Left lung (tissue), 10 donors: Measurements from ENCODE around the gene UBE2I. TPM values are rescaled to one million over a fixed set of nuclear protein-coding genes. Genes with fewer than 3 reads are reported as not detected.

Source experiments
- ATAC-seq: fragments of 200-7000 bp; cut with Tn5 transposase; one replicate; pipeline ENCODE4 v1.9.1; 2020; ENCODE audit warnings: moderate library complexity
- DNase-seq, 4 donors: peaks; one replicate each; pipeline ENCODE4 v3.0.0-alpha.2; 2013 to 2020
- H3K27ac ChIP-seq, 2 donors: fragments of 200-600 bp; sonication (generic) in 1 of 2; one replicate each; pipeline versions ENCODE4 v1.5.0 to v1.8.0; 2020 to 2021
- H3K27me3 ChIP-seq, 2 donors: fragments of 200-600 bp; sonication (generic) in 1 of 2; one replicate each; pipeline versions ENCODE4 v1.5.0 to v1.8.0; 2020 to 2021
- H3K36me3 ChIP-seq, 2 donors: fragments of 200-600 bp; sonication (generic) in 1 of 2; one replicate each; pipeline versions ENCODE4 v1.5.0 to v1.8.0; 2020 to 2021
- H3K4me1 ChIP-seq, 2 donors: fragments of 200-600 bp; one replicate each; pipeline ENCODE4 v1.8.0; 2021
- H3K4me3 ChIP-seq, 2 donors: fragments of 200-600 bp; sonication (generic) in 1 of 2; one replicate each; pipeline versions ENCODE4 v1.5.0 to v1.8.0; 2020 to 2021; ENCODE audit warnings: mild to moderate bottlenecking in 1 of 2
- H3K9me3 ChIP-seq, 2 donors: fragments of 200-600 bp; sonication (generic) in 1 of 2; one replicate each; pipeline versions ENCODE4 v1.5.0 to v1.8.0; 2020 to 2021
- intact Hi-C, 2 donors: fragments of 100-400 bp; cut with DNase I; formaldehyde crosslinking; loops; one replicate each; pipeline versions ENCODE4 v1.11.2 to v1.14.2; 2022
- polyA plus RNA-seq, 6 donors: library from polyadenylated mRNA; unstranded; fragments of 120-200 nt; gene quantifications; one replicate each; pipeline ENCODE4 v1.2.1, GENCODE V29; 2013; ENCODE audit not compliant: insufficient read length in 6 of 6
- total RNA-seq, 2 donors: library from RNA; stranded (reverse); fragmentation: NEBNext Ultra II Directional; extraction: Animal tissue kit (Norgen Biotek cat#: 25700); gene quantifications; one replicate each; pipeline ENCODE4 v1.2.1, GENCODE V29; 2021
- TF ChIP-seq, protein P1 (sequence below), 2 donors: fragments of 200-600 bp; sonication (generic) in 1 of 2; IDR thresholded peaks; one replicate each; pipeline versions ENCODE4 v1.5.0 to v1.8.0; 2021; ENCODE audit warnings: antibody characterized with exemption in 2 of 2
- donor health status: DM: no; HTN: yes; CAD: no.
- donor health status: DM: no; HTN: no; CAD: no.

The UBE2I gene
- total and polyA plus RNA-seq, 8 donors = 89.0 to 188 (median 142) TPM

DNA sequence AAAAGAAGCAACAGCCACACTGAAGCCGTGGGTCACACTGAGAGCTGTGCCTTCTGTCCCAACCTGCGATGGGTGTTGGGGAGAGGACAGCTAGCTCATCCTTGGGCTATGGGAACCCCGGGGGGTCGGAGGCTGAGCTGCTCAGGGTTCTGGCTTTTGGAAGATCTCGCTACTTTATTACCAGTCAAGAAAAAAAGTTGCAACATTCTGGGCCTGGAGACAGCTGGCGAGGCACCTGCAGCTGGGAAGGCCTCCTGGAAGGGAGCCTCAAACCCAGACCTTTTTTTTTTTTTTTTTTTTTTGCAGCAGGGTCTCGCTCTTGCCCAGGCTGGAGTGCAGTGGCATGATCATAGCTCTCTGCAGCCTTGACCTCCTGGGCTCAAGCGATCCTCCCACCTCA, 28.7 kb upstream of the UBE2I start:
- Histone ChIP-seq H3K4me3 (no peak overlapping the region), H3K27me3 (peaks cover 7 to 94% of the 10 kb centered on the region in 2 donors), H3K27ac (no peak overlapping the region), H3K36me3 (no peaks in the 10 kb centered on the region), H3K4me1 (no peaks in the 10 kb centered on the region), H3K9me3 (no peaks in the 10 kb centered on the region)
- ATAC-seq (no peak), DNase-seq (no peak)
- intact Hi-C loops = no loop called here
- TF ChIP-seq, protein P1, sequence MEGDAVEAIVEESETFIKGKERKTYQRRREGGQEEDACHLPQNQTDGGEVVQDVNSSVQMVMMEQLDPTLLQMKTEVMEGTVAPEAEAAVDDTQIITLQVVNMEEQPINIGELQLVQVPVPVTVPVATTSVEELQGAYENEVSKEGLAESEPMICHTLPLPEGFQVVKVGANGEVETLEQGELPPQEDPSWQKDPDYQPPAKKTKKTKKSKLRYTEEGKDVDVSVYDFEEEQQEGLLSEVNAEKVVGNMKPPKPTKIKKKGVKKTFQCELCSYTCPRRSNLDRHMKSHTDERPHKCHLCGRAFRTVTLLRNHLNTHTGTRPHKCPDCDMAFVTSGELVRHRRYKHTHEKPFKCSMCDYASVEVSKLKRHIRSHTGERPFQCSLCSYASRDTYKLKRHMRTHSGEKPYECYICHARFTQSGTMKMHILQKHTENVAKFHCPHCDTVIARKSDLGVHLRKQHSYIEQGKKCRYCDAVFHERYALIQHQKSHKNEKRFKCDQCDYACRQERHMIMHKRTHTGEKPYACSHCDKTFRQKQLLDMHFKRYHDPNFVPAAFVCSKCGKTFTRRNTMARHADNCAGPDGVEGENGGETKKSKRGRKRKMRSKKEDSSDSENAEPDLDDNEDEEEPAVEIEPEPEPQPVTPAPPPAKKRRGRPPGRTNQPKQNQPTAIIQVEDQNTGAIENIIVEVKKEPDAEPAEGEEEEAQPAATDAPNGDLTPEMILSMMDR (IDR thresholded peaks at IDR 0.05) = no peak

DNA sequence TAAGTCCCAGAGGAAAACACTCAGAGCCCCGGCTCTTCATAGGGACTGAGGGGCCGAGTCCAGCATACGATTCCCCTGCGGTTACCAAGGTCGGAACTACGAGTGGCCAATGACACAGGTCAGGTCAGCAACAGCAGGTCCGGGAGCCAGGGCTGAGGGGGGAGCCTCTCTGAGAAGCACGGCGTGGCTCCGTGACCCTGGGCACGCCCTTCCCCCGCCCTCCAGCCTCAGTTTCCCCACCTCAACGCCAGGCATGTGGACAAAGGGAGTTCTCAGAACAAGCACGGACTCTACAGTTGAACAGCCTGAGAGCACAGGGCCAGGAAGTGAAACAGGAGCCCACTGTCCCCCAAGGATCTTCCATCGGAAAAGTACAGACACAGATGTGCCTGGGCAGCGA, 27.9 kb upstream of the UBE2I start:
- TF ChIP-seq, protein P1 (IDR thresholded peaks at IDR 0.05) = no peak
- H3K4me3 ChIP-seq = no peak overlapping the region
- peaks cover 7 to 94% of the 10 kb centered on the region in 2 donors for H3K27me3 ChIP-seq
- no peak overlapping the region for H3K27ac ChIP-seq
- DNase-seq (no peak), ATAC-seq (no peak)
- no peaks in the 10 kb centered on the region for H3K4me1 ChIP-seq
- intact Hi-C loops = no loop called here
- no peaks in the 10 kb centered on the region for H3K36me3 ChIP-seq
- no peaks in the 10 kb centered on the region for H3K9me3 ChIP-seq

DNA sequence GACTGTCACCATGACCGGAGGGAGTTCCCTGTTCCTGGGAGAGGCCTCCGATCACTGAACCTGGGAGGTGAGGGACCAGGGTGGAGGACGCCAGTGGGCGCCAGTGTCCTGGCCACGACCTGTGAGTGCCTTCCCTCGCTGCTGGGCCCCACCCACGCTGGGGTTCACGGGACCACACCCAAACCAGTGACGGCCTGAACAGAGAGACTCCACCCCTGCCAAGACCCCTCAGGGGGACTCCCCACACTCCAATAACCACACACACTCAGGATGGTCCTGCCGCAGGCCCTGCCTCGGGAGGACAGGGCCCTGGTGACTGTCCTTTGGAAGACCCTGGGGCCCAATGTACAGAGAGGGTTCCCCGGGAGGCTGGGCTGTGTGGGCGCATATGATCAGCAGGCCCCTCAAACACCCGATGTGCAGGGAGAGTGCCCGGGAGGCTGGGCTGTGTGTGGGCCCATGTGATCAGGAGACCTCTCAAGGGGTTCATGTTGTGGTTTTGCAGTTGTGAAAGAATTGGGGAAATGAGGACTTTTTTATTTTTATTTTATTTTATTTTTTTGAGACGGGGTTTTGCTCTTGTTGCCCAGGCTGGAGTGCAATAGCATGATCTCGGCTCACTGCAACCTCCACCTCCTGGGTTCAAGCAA, 27.0 kb upstream of the UBE2I start:
- no peak overlapping the region for H3K27ac ChIP-seq
- no peak for DNase-seq
- no peaks in the 10 kb centered on the region for H3K4me1 ChIP-seq
- ATAC-seq = no peak
- intact Hi-C loops = no loop called here
- H3K4me3 ChIP-seq = no peak overlapping the region
- peaks cover 7 to 94% of the 10 kb centered on the region in 2 donors for H3K27me3 ChIP-seq
- H3K36me3 ChIP-seq = no peaks in the 10 kb centered on the region
- no peaks in the 10 kb centered on the region for H3K9me3 ChIP-seq
- TF ChIP-seq, protein P1 (IDR thresholded peaks at IDR 0.05) = no peak

DNA sequence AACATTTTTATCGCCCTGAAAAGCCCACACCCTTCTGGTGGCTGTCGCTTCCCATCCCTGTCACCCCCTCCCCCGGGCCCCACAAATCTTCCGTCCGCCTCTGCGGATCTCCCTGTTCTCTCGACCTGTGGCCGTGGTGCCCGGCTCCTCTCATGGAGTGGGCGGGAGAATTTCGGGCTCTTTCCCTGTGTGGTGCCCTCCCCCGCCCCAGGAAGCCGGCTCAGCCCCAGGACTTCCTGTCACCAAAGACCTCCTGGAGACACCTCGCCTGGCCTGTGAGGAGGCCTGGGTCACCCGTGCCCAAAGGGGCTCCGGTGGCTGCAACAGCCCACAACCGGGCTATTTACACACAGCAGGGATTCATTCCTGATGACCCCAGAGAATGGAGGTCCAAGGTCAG, 26.1 kb upstream of the UBE2I start:
- intact Hi-C loops = no loop called here
- ATAC-seq (no peak), DNase-seq (no peak)
- Histone ChIP-seq H3K27me3 (peaks cover 5 to 94% of the 10 kb centered on the region in 2 donors), H3K9me3 (no peaks in the 10 kb centered on the region), H3K27ac (no peak overlapping the region), H3K36me3 (no peaks in the 10 kb centered on the region), H3K4me3 (no peak overlapping the region), H3K4me1 (no peaks in the 10 kb centered on the region)
- TF ChIP-seq, protein P1 (IDR thresholded peaks at IDR 0.05) = no peak

DNA sequence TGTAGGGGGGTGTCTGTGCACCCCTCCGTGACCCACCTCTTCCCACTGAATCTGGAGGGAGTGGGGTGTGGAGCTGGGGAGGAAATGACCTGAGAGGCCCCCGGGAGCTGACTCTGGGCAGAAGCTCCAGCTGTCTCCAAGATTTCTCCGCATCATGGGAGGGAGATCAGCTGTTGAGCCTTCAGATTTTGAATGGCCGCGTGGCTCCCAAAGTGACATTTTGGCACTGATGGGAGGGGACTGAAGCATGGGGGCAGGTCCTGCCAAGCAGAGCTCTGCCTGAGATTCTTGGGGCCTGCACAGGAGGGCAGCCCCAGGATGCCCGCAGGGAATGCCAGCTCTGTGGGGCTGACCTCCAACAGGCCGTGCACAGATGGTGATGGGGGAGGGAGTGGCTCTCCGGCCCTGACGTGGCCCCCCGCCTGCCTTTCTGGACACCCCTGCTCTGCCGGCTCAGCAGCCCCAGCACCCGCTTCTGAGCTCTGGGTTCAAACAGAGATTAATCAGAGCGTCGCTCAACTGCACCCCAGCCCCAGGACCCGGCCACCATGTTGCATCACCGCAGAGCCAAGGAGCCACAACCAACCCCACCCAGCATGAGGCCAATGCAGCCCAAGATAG, 25.3 kb upstream of the UBE2I start:
- H3K4me1 ChIP-seq = no peaks in the 10 kb centered on the region
- intact Hi-C loops = no loop called here
- TF ChIP-seq, protein P1 (IDR thresholded peaks at IDR 0.05) = no peak
- H3K27me3 ChIP-seq = peaks cover 11 to 94% of the 10 kb centered on the region in 2 donors
- no peak for DNase-seq
- H3K36me3 ChIP-seq = no peaks in the 10 kb centered on the region
- no peak overlapping the region for H3K4me3 ChIP-seq
- no peaks in the 10 kb centered on the region for H3K9me3 ChIP-seq
- H3K27ac ChIP-seq = no peak overlapping the region
- ATAC-seq = no peak
